ENCODE data around the gene MICAL2. TPM values are rescaled to one million over a fixed set of nuclear protein-coding genes. Genes with fewer than 3 reads are reported as not detected.

Gene MICAL2
- polyA plus RNA-seq (2012; ENCODE audit: insufficient read depth, insufficient read length, low read depth), result 5.7 TPM

GRCh38 chr11:12110201-12110713 lies at the start of gene MICAL2:
MICAL2 (plus strand) TSS chr11:12110590; CDS start chr11:12162156, 51,566 bp downstream.
- H3K27me3 ChIP-seq, result no peaks in the 10 kb centered on the region
- peak; percentile 86 for DNase-seq
- no peak for TF ChIP-seq CTCF (IDR thresholded peaks at IDR 0.05; ENCODE audit: low read depth, low read length)
- H3K9me3 ChIP-seq, result no peaks in the 10 kb centered on the region
- H3K4me1 ChIP-seq, result no peaks in the 10 kb centered on the region
- H3K36me3 ChIP-seq, result no peaks in the 10 kb centered on the region
- peak within 1 kb of the TSS; percentile 50 for H3K4me3 ChIP-seq (ENCODE audit: low read depth, low read length)

GRCh38 chr11:12061851-12062560 lies 48.4 kb upstream of the MICAL2 start:
- Histone ChIP-seq H3K27me3 (no peaks in the 10 kb centered on the region), H3K9me3 (no peaks in the 10 kb centered on the region), H3K4me3 (ENCODE audit: low read depth, low read length) (no peak overlapping the region), H3K36me3 (no peaks in the 10 kb centered on the region), H3K4me1 (no peaks in the 10 kb centered on the region)
- no peak for TF ChIP-seq CTCF (IDR thresholded peaks at IDR 0.05; ENCODE audit: low read depth, low read length)
- DNase-seq, result no peak

- no peaks in the 10 kb centered on the region for H3K9me3 ChIP-seq
These were observed 47.1 kb upstream of the MICAL2 start for GRCh38 chr11:12063251-12063650.

GRCh38 chr11:12064136-12064953 lies 46.0 kb upstream of the MICAL2 start:
- H3K4me1 ChIP-seq, result no peaks in the 10 kb centered on the region
- no peaks in the 10 kb centered on the region for H3K36me3 ChIP-seq
- TF ChIP-seq CTCF (IDR thresholded peaks at IDR 0.05; ENCODE audit: low read depth, low read length), result no peak
- no peak for DNase-seq
- H3K4me3 ChIP-seq (ENCODE audit: low read depth, low read length), result no peak overlapping the region
- no peaks in the 10 kb centered on the region for H3K27me3 ChIP-seq
- no peaks in the 10 kb centered on the region for H3K9me3 ChIP-seq

More at GRCh38 chr11:12063251-12063650, 47.1 kb upstream of the MICAL2 start:
- no peaks in the 10 kb centered on the region for H3K27me3 ChIP-seq
- H3K36me3 ChIP-seq, result no peaks in the 10 kb centered on the region
- H3K4me3 ChIP-seq (ENCODE audit: low read depth, low read length), result no peak overlapping the region
- TF ChIP-seq CTCF (IDR thresholded peaks at IDR 0.05; ENCODE audit: low read depth, low read length), result no peak
- DNase-seq, result no peak
- H3K4me1 ChIP-seq, result no peaks in the 10 kb centered on the region

- DNase-seq, result no peak
- no peaks in the 10 kb centered on the region for H3K27me3 ChIP-seq
- no peak overlapping the region for H3K4me3 ChIP-seq (ENCODE audit: low read depth, low read length)
- no peaks in the 10 kb centered on the region for H3K36me3 ChIP-seq
- no peak for TF ChIP-seq CTCF (IDR thresholded peaks at IDR 0.05; ENCODE audit: low read depth, low read length)
- no peaks in the 10 kb centered on the region for H3K4me1 ChIP-seq
- H3K9me3 ChIP-seq, result no peaks in the 10 kb centered on the region
These were observed 45.5 kb upstream of the MICAL2 start for GRCh38 chr11:12064954-12065280.
